Dendritic cell treated with granulocyte-macrophage colony-stimulating factor and Interleukin-4, amounts not matched to agents 40 ng/mL and 50 ng/mL, for 4 days (primary cell): ENCODE measurements around the gene WBP2NL.

Experiments
- H3K27ac Mint-ChIP-seq: one replicate; pipeline ENCODE4 v1.8.0; 2022; ENCODE audit warnings: mild to moderate bottlenecking, mixed read lengths
- H3K27me3 Mint-ChIP-seq: one replicate; pipeline ENCODE4 v1.8.0; 2022; ENCODE audit warnings: mild to moderate bottlenecking, mixed read lengths
- H3K36me3 Mint-ChIP-seq: one replicate; pipeline ENCODE4 v1.8.0; 2022; ENCODE audit warnings: low read depth, mixed read lengths
- H3K4me1 Mint-ChIP-seq: one replicate; pipeline ENCODE4 v1.8.0; 2022; ENCODE audit warnings: low read depth, mixed read lengths
- H3K4me3 Mint-ChIP-seq: one replicate; pipeline ENCODE4 v1.8.0; 2022; ENCODE audit warnings: mild to moderate bottlenecking, moderate library complexity, mixed read lengths
- H3K9me3 Mint-ChIP-seq: one replicate; pipeline ENCODE4 v1.8.0; 2022; ENCODE audit warnings: mixed read lengths
- intact Hi-C: fragments of 100-400 bp; cut with micrococcal nuclease; formaldehyde crosslinking; loops from one replicate; pipeline ENCODE4 v1.15.0; 2022

Gene WBP2NL

DNA sequence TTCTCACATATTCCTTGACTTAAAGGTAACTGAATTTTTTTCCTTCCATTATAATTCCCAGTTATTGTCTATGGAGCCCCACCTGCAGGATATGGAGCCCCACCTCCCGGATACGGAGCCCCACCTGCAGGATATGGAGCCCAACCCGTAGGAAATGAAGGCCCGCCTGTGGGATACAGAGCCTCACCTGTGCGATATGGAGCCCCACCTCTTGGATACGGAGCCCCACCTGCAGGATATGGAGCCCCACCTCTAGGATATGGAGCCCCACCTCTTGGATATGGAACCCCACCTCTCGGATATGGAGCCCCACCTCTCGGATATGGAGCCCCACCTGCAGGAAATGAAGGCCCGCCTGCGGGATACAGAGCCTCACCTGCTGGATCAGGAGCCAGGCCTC is 28.1 kb downstream of the WBP2NL start:
- intact Hi-C loops, result no loop called here
- Mint-ChIP-seq H3K4me3 (no peak overlapping the region), H3K36me3 (no peaks in the 10 kb centered on the region), H3K27me3 (no peaks in the 10 kb centered on the region), H3K27ac (no peak overlapping the region), H3K4me1 (peaks cover 26% of the 10 kb centered on the region), H3K9me3 (no peaks in the 10 kb centered on the region)

- Mint-ChIP-seq H3K27me3 (no peaks in the 10 kb centered on the region), H3K4me3 (no peak overlapping the region), H3K4me1 (peaks cover 26% of the 10 kb centered on the region), H3K9me3 (peaks cover 21% of the 10 kb centered on the region), H3K36me3 (peaks cover 17% of the 10 kb centered on the region), H3K27ac (no peak overlapping the region)
- intact Hi-C loops, result no loop called here
Observed at GRCh38 chr22:42033263-42034181, 34.9 kb downstream of the WBP2NL start.

DNA sequence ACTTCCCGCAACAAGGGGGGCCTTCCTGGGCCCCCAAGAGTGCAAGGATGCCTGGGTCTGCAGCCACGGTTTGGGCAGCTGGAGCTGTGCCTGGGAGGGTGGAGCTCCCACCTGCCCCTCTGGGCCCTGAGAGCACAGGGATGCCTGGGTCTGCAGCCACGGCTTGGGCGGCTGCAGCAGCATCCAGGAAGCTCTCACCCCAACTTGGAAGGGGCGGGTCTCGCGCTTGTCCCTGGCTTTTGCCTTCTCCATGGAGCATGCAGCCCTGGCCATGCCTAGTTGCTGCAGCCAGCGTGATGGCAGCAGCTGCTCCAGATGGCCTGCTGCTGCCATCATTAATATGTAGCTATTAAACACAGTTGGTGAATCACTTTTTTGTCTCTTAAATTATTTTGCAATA is 36.7 kb downstream of the WBP2NL start:
- Mint-ChIP-seq H3K4me1 (peaks cover 35% of the 10 kb centered on the region), H3K36me3 (peaks cover 17% of the 10 kb centered on the region), H3K27me3 (no peaks in the 10 kb centered on the region), H3K9me3 (peaks cover 21% of the 10 kb centered on the region), H3K27ac (no peak overlapping the region), H3K4me3 (no peak overlapping the region)
- intact Hi-C loops, result no loop called here

DNA sequence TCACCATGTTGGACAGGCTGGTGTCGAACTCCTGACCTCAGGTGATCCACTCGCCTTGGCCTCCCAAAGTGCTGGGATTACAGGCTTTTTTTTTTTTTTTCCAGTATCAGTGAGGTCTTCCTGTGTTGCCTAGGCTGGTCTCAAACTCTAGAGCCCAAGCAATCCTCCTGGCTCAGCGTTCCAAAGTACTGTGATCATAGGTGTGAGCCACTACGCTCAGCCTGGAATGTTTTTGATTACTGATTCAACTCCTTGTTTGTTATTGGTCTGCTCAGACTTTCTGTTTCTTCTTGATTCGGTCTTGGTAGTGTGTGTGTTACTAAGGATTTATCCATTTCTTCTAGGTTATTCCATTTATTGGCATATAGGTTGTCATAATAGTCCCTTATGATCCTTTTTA is 40.7 kb downstream of the WBP2NL start:
- Mint-ChIP-seq H3K4me3 (no peak overlapping the region), H3K27me3 (no peaks in the 10 kb centered on the region), H3K36me3 (peaks cover 27% of the 10 kb centered on the region), H3K9me3 (peaks cover 27% of the 10 kb centered on the region), H3K4me1 (peaks cover 19% of the 10 kb centered on the region), H3K27ac (peak overlapping the region; percentile 73)
- intact Hi-C loops, result no loop called here

DNA sequence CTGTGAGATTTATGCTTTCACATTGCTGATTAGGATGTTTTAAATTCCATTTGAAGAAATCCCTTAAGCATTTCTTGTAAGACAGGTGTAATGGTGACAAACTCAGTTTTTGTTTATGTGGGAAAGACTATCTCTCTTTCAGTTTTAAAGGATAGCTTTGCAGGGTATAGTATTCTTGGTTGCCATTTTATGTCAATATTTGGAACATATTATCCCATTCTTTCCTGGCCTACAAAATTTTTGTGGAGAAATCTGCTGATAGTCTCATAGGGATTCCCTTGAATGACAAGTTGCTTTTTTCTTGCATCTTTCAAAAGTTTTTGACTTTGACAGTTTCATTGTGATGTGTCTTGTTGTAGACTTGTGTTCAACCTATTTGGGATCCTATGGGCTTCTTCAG is 43.2 kb downstream of the WBP2NL start:
- peaks cover 21% of the 10 kb centered on the region for H3K9me3 Mint-ChIP-seq
- H3K36me3 Mint-ChIP-seq, result peaks cover 36% of the 10 kb centered on the region
- H3K4me3 Mint-ChIP-seq, result no peak overlapping the region
- H3K27me3 Mint-ChIP-seq, result no peaks in the 10 kb centered on the region
- intact Hi-C loops, result no loop called here
- H3K4me1 Mint-ChIP-seq, result peaks cover 19% of the 10 kb centered on the region
- H3K27ac Mint-ChIP-seq, result no peak overlapping the region

GRCh38 chr22:42050641-42051180 is 52.1 kb downstream of the WBP2NL start:
- peaks cover 21% of the 10 kb centered on the region for H3K4me1 Mint-ChIP-seq
- peaks cover 31% of the 10 kb centered on the region for H3K36me3 Mint-ChIP-seq
- intact Hi-C loops, result loop anchor here (10.0 kb wide), 1 partner anchor 46 kb away; no protein-coding TSS in a partner anchor
- no peak overlapping the region for H3K4me3 Mint-ChIP-seq
- no peaks in the 10 kb centered on the region for H3K27me3 Mint-ChIP-seq
- no peaks in the 10 kb centered on the region for H3K9me3 Mint-ChIP-seq
- H3K27ac Mint-ChIP-seq, result no peak overlapping the region

DNA sequence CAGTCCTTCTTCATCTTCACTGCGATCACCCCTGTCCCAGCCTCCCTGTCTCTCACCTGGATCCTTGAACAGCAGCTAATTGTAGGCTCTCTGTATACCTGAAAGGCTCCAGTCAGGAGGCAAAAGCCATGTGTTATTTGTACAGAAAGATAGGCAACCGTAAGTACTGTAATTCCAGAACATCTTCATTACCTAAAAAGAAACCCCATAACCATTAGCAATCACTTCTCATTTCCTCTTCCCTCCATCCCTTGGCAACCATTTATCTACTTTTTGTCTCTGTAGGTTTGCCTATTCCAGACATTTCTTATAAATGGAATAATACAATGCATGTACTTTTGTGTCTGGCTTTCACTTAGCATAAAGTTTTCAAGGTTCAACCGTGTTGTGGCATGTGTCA is 54.2 kb downstream of the WBP2NL start:
- intact Hi-C loops, result loop anchor here (10.0 kb wide), 1 partner anchor 48 kb away; no protein-coding TSS in a partner anchor
- H3K4me3 Mint-ChIP-seq, result no peak overlapping the region
- peaks cover 21% of the 10 kb centered on the region for H3K4me1 Mint-ChIP-seq
- H3K9me3 Mint-ChIP-seq, result peaks cover 16% of the 10 kb centered on the region
- peaks cover 35% of the 10 kb centered on the region for H3K36me3 Mint-ChIP-seq
- no peaks in the 10 kb centered on the region for H3K27me3 Mint-ChIP-seq
- peak overlapping the region; percentile 16 for H3K27ac Mint-ChIP-seq

DNA sequence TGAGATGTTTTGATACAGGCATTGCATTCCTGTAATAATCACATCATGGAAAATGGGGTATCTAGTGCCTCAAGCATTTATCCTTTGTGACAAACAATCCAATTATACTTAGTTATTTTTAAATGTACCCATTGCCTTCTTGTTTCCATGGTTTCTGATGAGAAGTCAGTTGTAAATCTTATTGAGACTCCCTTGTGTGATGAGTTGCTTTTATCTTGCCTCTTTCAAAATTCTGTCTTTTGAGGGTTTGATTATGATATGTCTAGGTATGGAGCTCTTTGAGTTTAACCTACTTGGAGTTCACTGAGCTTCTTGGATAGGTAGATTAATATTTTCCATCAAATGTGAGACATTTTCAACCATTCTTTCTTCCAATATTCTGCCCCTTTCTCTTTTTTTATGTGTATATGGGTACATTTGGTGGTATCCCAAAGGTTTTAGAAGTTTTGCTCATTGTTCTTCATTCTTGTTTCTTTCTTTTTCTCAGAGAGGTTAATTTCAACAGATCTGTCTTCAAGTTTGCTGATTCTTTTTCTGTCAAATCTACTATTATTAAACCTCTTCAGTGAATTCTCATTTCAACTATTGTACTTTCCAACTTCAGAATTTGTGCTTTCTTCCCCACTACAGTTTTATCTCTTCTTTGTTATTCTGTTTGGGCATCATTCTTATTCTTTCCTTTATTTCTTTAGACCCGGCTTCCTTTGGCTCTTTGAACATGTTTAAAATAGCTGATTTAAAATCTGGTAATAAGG is 58.3 kb downstream of the WBP2NL start:
- Mint-ChIP-seq H3K36me3 (peaks cover 57% of the 10 kb centered on the region), H3K9me3 (peaks cover 36% of the 10 kb centered on the region), H3K4me3 (no peak overlapping the region), H3K4me1 (peaks cover 21% of the 10 kb centered on the region), H3K27ac (no peak overlapping the region), H3K27me3 (no peaks in the 10 kb centered on the region)
- intact Hi-C loops, result loop anchor here (10.0 kb wide), 1 partner anchor 52 kb away; no protein-coding TSS in a partner anchor

GRCh38 chr22:42060489-42060888 is 61.9 kb downstream of the WBP2NL start:
- H3K4me3 Mint-ChIP-seq, result no peak overlapping the region

DNA sequence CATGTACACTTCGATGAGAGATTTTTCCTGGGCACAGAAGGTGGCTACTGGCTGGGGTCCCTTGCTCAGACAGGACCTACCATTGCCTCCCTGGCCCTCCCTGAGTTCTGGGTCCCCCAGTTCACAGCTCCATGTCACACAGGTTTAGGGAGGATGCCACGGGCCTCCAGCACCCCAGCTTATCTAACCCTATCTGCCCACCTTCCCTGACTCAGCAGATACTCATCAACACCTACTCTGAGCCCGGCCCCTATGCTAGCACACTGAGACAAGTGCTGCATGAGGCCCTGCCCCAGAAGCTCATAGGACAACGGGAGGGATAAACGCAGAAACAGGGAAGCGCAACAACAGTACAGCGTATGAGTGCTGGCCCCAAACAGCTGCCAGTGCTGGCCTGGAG is 62.5 kb downstream of the WBP2NL start:
- no peaks in the 10 kb centered on the region for H3K27me3 Mint-ChIP-seq
- no peak overlapping the region for H3K27ac Mint-ChIP-seq
- H3K9me3 Mint-ChIP-seq, result peaks cover 36% of the 10 kb centered on the region
- H3K4me1 Mint-ChIP-seq, result peaks cover 19% of the 10 kb centered on the region
- H3K36me3 Mint-ChIP-seq, result peaks cover 98% of the 10 kb centered on the region
- no peak overlapping the region for H3K4me3 Mint-ChIP-seq
- intact Hi-C loops, result no loop called here

More at GRCh38 chr22:42060489-42060888, 61.9 kb downstream of the WBP2NL start:
- intact Hi-C loops, result no loop called here
- Mint-ChIP-seq H3K27me3 (no peaks in the 10 kb centered on the region), H3K36me3 (peaks cover 92% of the 10 kb centered on the region), H3K4me1 (peaks cover 13% of the 10 kb centered on the region), H3K27ac (no peak overlapping the region), H3K9me3 (peaks cover 36% of the 10 kb centered on the region)

- H3K4me1 Mint-ChIP-seq, result peaks cover 33% of the 10 kb centered on the region
- H3K27ac Mint-ChIP-seq, result no peak overlapping the region
- no peak overlapping the region for H3K4me3 Mint-ChIP-seq
- H3K36me3 Mint-ChIP-seq, result peaks cover 100% of the 10 kb centered on the region
- H3K27me3 Mint-ChIP-seq, result no peaks in the 10 kb centered on the region
- intact Hi-C loops, result no loop called here
- H3K9me3 Mint-ChIP-seq, result peaks cover 20% of the 10 kb centered on the region
Observed at GRCh38 chr22:42062506-42063170, 64.0 kb downstream of the WBP2NL start.

DNA sequence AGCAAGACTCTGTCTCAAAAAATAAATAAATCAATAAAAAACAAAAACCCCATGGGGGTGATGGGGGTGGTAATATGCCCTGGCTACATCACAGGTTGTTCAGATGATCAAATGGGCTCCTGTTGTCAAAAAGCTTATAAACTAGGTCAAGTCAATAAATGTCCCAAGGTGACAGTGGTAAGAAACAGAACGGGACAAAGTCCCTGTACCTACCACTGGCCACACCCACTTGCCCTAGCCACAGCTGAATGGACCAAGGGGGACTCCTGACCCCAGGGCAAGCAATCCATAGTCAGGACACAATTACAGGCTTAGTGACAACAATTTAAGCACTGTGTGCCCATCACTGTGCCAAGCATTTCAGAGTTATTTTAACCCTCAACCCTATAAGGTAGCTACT is 66.0 kb downstream of the WBP2NL start:
- peaks cover 2% of the 10 kb centered on the region for H3K9me3 Mint-ChIP-seq
- peaks cover 99% of the 10 kb centered on the region for H3K36me3 Mint-ChIP-seq
- H3K4me3 Mint-ChIP-seq, result no peak overlapping the region
- peak overlapping the region; percentile 68 for H3K27ac Mint-ChIP-seq
- intact Hi-C loops, result no loop called here
- H3K27me3 Mint-ChIP-seq, result no peaks in the 10 kb centered on the region
- peaks cover 50% of the 10 kb centered on the region for H3K4me1 Mint-ChIP-seq

DNA sequence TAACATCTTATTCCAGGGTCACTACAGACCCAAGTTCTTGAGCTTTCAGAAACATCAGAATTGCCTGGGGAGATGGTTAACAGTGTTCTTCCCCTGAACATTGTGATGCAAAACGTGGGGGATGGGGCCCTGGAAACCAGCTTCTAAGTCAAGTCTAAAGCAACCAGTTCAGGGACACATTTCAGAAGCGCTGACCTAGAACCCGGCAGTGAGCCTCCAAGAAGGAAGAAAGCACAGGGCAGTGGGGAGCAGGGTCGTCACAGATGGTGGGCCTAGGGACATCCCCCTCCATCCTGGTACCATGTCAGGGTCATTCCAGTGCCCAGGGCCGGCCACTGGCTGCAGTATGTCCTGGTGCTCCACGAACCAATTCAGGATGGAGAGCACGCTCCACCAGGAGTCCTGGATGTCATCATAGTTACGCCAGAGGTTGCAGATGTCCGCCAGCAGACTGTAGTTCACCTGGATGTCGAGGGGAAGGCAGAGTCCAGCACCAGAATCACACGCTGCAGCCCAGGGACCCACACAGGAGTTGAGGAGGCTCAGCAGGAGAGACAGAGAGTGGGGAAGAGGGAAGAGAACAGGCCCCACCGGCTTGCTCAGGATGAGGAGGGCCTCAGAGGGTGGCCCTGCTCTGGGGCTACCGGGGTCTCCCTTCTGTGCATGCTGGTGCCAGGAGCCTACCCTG is 67.0 kb downstream of the WBP2NL start:
- H3K36me3 Mint-ChIP-seq, result peaks cover 99% of the 10 kb centered on the region
- intact Hi-C loops, result no loop called here
- H3K9me3 Mint-ChIP-seq, result no peaks in the 10 kb centered on the region
- peaks cover 50% of the 10 kb centered on the region for H3K4me1 Mint-ChIP-seq
- H3K4me3 Mint-ChIP-seq, result no peak overlapping the region
- H3K27me3 Mint-ChIP-seq, result no peaks in the 10 kb centered on the region
- peak overlapping the region; percentile 68 for H3K27ac Mint-ChIP-seq
